GM12875 (cell line): ENCODE results near the gene CDC42SE1.

ENCODE experiments used
- H3K4me3 ChIP-seq: one replicate; pipeline ENCODE4 v1.5.1; 2011; ENCODE audit warnings: low read depth, low read length, control low read depth
- TF ChIP-seq, protein P1 (sequence below): IDR thresholded peaks from 2 replicates; pipeline ENCODE4 v1.5.1; 2011; ENCODE audit warnings: low read depth, mild to moderate bottlenecking, control low read depth, inconsistent platforms, low read length, moderate library complexity, borderline replicate concordance; ENCODE audit not compliant: insufficient read depth

CDC42SE1 gene

DNA sequence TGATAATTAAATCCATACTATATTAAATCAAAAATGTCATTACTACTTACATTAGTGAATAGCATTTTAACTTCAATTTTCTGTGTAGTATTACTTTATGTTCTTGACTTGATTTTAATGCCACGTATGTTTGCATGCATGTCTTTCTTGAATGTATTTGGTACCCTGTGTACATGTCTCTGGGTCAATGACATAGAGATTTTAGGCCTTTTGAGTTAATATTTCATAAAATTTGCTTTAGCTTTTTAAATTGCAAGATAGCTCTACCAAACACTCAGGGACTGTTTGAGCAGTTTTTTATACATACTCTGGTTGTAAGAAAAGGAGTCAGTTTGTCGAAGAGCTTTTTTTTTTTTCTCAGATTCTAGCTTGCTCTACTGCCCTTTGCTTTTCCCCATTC lies 2.3 kb upstream of the CDC42SE1 start:
- H3K4me3 ChIP-seq, result no peak overlapping the region
- TF ChIP-seq, protein P1, sequence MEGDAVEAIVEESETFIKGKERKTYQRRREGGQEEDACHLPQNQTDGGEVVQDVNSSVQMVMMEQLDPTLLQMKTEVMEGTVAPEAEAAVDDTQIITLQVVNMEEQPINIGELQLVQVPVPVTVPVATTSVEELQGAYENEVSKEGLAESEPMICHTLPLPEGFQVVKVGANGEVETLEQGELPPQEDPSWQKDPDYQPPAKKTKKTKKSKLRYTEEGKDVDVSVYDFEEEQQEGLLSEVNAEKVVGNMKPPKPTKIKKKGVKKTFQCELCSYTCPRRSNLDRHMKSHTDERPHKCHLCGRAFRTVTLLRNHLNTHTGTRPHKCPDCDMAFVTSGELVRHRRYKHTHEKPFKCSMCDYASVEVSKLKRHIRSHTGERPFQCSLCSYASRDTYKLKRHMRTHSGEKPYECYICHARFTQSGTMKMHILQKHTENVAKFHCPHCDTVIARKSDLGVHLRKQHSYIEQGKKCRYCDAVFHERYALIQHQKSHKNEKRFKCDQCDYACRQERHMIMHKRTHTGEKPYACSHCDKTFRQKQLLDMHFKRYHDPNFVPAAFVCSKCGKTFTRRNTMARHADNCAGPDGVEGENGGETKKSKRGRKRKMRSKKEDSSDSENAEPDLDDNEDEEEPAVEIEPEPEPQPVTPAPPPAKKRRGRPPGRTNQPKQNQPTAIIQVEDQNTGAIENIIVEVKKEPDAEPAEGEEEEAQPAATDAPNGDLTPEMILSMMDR, result no peak

DNA sequence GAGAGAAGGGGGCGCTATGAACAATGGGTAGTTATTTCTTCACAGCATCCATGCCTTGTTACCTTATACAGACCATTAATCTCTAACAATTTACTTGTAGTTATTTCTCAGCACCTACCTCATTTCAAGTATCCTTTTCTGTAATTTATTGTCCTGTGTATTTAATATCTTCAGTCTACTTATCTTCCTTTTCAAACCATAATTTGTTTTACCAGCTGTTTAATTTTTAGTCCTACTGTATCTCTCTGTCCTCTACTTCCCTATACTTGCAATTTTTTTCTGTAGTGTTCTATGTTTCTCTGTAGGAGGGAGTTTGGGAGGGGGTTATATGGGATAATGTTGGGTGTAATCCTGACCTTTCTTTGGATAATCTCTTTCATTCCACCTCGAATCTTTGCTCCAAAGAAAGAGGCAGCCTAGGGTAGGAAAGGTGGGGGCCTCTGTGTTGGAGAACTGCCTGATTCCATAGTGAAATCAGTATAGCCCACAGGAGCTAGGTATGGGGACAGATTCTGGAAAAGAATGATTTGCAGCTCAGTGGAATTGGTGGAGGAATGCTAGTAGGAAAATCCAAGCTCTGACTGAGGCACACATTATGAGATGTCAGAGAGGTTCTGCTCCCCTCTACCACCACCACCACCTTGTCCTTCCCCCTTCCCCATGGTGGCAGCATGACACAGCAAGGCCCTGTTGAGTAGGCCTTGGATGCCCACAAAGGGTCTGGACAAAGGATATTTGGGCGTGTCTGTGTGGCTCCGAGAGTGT lies 1.4 kb upstream of the CDC42SE1 start:
- H3K4me3 ChIP-seq, result peak overlapping the region; percentile 96
- TF ChIP-seq, protein P1, result no peak

DNA sequence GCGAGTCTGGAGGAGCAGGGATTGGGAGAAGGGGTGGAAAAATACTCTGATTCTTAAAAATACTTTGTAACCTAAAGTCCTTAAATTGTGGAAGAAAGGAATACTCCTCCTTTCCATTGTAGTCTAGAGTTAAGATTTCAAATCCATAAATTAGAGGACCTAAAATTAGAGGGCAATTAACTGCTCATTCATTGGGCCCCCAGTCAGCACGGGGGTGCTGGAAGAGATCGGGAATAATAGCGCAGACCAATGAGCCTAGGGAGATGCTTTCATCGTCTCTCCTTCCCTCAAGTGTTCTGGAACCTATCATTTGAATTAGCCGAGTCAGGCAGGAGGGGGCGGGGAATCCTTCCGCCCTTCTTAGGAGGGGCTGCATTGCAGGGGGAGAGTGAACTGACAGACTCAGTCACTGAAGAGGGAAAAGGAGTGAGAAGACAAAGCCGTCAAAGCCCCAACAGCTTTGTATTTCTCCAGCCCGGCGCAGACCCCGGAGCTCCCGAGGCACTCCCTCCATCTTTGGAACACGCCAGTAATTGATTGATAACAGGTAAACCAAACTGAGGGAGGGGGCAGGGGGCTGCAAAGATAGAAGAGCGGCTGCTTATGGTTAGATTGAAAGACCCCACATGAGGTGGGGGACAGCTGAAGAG lies 710 bp upstream of the CDC42SE1 start, which contains the start of gene MLLT11:
Gene MLLT11 (plus strand): TSS at position 391 of the 650 bp plus-strand sequence. CDS start 6,828 bp downstream, outside the sequence.
- TF ChIP-seq, protein P1, result no peak
- H3K4me3 ChIP-seq, result peak within 1 kb of the TSS; percentile 96

DNA sequence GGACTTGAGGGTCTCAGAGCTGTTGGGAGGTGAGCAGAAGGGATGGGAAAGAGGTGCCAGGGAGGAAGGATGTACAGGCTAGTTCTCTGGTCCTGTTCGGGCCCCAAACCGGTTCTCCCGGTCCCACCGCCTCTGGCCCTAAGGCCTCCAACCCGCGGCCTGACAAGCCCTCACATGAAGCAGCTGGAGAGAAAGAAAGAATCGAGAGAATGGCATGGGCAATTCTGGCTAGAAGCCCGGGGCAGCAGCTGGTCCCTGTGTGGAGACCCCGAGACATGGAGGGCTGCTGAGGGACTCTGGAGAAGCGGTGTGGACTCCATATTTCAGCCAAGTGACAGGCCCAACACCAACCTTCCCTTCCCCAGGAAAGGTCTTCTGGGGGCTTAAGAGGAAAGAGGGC lies 730 bp downstream of the CDC42SE1 start:
- TF ChIP-seq, protein P1, result no peak
- H3K4me3 ChIP-seq, result peak overlapping the region; percentile 96

DNA sequence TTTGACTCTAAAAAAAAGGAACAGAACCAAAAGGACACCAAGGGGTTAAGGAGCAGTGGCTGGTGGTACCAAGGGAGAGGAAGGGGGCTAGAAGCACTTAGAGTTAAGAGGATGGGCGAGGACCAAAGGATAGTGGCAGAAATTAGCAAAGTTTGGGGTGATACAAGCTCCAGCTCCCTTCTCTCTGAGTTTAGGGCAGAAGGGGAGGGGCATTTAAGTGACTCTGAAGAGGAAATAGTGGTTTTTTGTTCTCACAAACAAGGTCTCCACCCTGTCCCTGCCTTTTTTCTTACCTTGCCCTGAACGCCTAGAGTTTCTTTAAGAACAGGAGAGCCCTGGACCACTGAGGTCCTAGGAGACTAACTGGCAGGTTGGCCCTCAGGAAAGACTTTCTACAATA lies 3.3 kb downstream of the CDC42SE1 start:
- H3K4me3 ChIP-seq, result no peak overlapping the region
- TF ChIP-seq, protein P1, result no peak

DNA sequence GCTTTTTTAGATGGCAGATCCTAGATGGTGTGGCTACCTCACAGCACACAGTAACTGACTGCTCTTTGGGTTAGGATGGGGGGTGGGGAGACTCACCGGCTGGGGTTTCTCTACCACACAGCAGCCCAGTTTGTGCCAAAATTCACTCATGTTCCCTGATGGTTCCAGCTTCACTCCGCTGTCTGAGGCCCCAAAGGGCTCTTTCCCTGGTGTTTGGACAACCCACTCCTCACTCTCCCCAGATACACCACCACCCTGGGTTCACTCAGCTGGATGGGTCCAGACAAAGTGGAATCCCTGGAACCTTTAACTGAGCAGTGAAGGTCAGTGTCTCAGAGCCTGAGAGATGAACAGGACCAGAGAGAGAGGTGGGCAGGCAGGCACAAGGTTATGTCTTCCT lies 3.8 kb downstream of the CDC42SE1 start:
- H3K4me3 ChIP-seq, result no peak overlapping the region
- TF ChIP-seq, protein P1, result no peak

DNA sequence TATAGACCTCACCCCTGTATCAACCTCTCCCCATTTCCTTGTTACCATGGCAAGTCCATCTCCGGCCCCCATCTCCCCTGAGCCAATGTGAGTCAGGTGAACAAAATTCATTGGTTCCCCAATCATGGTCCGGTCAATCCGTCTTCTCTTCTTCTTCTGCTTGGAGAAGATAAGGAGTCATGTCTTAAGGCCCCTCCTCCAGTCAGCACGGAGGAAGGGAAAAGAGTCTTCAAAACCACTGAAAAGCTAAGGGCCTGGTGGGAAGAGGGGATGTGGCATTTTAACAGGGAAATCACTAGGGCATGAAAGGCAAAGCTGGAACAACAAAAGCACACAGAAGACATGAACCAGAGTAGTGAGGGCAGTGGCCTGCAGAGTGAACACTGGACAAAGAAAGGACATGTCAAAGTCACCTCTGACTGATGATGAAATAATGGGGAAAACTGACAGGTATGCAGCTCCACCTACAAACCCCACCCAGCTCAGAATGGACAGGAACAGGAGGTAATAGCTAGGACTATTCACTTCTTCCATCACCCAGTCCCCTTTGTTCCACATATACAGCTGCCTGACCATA lies 4.4 kb downstream of the CDC42SE1 start:
- no peak overlapping the region for H3K4me3 ChIP-seq
- TF ChIP-seq, protein P1, result no peak
